GM21576 (cell line): ENCODE results near the gene SPATC1L.

Experiments
- ATAC-seq: cut with Tn5 transposase; IDR thresholded peaks from one replicate; pipeline ENCODE4 v1.9.1; 2021; ENCODE audit warnings: mild to moderate bottlenecking, moderate library complexity; ENCODE audit not compliant: unreplicated experiment

Gene SPATC1L

DNA sequence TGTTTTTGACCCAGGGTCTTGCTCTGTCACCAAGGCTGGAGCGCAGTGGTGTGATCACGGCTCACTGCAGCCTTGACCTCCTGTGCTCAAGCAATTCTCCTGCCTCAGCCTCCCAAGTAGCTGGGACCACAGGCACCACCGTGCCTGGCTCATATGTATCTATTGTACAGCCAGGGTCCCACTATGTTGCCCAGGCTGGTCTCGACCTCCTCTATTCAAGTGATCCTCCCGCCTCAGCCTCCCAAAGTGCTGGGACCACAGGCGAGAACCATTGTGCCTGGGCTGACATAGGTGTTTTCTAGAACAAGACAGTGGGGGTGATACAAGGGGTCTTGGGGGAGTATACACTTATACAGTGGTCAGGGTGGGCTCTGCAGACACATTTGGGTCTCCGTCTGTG, 46.4 kb downstream of the SPATC1L start:
- ATAC-seq, result no peak

DNA sequence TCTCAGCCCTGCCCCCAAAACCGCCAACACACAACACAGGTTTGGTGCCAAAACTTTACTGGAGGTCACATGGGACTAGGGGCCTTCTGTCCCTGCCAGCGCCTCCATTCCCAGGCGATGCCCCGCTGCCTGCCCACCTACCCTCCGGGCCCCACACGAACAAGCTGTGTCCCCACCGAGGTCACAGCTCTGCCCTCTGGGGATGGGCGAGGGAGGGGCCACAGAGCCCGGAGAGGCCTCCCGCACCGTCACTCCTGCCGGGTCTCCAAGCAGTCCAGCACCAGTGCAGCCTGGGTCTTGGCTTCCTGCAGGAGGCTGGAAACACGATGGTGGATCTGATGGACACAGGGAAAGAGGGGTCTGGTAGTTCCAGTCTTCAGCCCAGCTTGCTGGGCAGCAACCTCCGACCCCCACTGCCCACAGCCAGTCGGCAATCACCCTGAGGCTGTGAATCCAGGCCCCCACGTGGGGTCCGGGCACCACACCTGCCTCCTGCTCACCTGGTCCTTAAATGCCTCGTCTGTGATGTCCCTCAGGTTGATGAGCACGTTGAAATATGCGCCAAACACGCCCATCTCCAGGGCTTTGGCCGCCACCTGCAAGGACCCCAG, 47.4 kb downstream of the SPATC1L start:
- ATAC-seq, result no peak

DNA sequence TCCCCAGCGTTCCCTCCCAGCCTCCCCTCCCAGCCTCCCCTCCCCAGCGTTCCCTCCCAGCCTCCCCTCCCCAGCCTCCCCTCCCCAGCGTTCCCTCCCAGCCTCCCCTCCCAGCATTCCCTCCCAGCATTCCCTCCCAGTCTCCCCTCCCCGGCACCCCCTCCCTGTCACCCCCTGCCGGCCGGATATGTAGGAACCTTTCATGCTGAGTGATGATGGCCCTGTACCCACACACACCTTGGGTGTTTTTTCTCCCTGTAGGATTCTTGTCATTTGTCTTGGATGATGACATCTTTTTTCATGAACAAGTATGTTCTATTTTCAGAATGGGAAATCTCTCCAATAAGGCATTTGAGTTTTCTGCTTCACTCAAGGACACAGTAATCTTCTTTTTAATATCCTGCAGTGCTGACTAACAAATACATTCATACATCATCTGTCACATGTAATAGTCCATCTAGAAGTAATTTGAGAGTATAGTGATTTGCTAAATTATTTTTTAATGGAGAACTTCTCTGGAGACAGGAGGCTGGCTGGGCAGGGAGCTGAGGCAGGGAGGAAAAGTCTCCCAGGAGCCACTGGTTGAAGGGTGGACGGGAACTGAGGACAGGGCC, 48.4 kb downstream of the SPATC1L start:
- ATAC-seq, result no peak

DNA sequence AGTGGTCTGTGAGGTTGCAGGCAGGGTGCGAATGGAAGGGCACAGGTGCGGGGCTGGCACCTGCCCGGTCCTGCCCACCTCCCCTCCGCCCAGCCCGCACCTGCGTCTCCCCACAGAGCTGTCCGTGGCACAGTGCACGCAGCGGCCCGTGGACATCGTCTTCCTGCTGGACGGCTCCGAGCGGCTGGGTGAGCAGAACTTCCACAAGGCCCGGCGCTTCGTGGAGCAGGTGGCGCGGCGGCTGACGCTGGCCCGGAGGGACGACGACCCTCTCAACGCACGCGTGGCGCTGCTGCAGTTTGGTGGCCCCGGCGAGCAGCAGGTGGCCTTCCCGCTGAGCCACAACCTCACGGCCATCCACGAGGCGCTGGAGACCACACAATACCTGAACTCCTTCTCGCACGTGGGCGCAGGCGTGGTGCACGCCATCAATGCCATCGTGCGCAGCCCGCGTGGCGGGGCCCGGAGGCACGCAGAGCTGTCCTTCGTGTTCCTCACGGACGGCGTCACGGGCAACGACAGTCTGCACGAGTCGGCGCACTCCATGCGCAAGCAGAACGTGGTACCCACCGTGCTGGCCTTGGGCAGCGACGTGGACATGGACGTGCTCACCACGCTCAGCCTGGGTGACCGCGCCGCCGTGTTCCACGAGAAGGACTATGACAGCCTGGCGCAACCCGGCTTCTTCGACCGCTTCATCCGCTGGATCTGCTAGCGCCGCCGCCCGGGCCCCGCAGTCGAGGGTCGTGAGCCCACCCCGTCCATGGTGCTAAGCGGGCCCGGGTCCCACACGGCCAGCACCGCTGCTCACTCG, 52.2 kb downstream of the SPATC1L start:
- ATAC-seq, result no peak

DNA sequence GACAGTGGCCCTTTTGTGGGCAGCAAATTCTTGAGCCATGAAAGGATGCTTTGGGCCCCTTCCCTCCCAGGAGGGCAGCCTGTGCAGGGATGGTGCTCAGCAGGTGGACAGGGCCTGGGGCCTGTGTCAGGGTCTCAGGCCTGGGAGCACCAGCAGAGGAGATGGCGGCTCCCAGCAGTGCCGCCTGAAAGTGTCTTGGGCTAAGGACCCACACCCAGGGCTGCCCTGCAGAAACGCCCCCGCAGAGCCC, 52.7 kb downstream of the SPATC1L start:
- no peak for ATAC-seq

DNA sequence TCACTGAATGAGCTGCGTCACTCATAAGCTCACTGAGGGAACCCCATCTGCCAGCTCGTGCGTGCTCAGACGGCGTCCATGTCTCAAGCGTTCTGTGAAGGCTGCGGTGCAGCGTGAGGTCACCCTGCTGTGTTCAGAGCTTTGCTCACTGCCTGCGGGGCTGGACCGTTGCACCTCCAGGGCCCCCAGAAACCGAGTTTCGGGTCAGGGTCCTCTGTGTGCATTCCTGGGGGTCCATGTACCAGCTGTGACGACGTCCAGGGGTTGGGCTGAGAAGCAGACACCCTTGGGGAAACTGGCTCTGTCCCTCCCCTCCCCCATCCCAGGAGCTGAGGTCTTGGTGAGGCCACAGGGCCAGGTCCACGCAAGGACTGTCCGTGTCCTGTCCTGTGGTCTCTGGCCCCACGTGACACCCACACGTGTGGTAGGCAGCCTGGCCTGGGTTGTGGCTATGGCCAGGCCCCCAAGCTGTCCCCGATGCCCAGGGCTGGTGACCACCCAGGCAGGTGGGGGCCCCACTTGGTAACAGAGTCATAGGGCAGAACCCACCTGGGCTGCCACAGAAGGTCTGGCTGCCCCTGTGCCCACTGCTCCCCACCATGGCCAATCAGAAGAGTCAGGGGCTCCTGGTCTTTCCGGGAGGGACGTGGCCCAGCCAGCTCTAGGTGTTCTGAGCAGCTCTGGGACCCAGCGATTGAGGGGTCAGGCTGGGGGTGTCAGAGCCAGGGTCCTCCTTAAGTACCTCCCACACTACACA, 53.2 kb downstream of the SPATC1L start:
- ATAC-seq, result no peak

DNA sequence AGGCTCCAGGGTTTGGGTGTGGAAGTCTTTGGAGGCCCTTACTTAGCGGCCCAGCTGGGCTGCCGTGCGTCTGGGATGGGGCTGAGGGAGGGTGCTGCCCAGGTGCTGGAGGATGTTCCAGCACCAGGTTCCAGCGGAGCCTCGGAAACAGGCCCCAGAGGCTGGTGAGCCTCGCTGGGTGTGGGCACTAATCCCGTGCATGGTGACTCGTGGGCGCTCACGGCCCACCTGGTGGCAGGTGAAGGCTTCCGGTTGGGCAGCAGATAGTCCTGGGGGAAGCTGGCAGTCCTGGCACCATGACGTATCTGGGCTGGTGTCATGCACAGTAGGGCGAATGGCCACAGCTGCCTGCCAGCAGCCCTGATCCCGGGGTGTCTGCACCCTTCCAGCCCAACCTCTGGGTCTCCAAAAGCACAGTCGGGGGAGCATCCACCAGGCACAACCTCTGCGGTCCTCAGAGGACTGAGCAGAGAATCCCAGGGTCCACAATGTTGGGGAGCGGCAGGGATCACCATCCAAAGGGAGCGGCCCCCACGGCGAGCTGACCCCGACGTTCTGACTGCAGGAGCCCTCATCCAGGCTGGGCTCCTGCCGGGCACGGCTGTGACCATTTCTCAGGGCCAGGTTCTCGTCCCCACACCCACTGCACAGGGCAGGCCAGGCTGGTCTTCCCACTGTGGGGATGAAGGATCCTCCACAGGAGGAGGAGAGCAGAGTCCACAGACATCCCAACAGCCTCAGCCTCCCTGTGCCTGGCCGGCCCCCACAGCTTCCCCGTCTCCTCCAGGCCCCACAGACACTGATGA, 54.2 kb downstream of the SPATC1L start:
- no peak for ATAC-seq

DNA sequence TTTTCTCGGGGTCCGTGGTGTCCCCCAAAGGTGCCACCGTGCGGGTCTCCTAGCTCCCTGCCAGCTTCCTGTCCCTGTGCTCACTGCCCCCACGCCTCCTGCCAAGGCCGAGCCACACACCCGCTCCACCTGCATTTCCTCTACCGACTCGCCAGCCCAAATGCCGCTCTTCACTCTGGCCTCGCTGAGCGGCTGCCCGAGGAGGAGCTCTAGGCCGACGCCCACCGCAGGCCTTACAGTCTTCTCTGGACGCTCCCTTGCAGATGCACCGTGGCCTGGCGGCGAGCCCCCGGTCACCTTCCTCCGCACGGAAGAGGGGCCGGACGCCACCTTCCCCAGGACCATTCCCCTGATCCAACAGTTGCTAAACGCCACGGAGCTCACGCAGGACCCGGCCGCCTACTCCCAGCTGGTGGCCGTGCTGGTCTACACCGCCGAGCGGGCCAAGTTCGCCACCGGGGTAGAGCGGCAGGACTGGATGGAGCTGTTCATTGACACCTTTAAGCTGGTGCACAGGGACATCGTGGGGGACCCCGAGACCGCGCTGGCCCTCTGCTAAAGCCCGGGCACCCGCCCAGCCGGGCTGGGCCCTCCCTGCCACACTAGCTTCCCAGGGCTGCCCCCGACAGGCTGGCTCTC, 55.2 kb downstream of the SPATC1L start:
- no peak for ATAC-seq

DNA sequence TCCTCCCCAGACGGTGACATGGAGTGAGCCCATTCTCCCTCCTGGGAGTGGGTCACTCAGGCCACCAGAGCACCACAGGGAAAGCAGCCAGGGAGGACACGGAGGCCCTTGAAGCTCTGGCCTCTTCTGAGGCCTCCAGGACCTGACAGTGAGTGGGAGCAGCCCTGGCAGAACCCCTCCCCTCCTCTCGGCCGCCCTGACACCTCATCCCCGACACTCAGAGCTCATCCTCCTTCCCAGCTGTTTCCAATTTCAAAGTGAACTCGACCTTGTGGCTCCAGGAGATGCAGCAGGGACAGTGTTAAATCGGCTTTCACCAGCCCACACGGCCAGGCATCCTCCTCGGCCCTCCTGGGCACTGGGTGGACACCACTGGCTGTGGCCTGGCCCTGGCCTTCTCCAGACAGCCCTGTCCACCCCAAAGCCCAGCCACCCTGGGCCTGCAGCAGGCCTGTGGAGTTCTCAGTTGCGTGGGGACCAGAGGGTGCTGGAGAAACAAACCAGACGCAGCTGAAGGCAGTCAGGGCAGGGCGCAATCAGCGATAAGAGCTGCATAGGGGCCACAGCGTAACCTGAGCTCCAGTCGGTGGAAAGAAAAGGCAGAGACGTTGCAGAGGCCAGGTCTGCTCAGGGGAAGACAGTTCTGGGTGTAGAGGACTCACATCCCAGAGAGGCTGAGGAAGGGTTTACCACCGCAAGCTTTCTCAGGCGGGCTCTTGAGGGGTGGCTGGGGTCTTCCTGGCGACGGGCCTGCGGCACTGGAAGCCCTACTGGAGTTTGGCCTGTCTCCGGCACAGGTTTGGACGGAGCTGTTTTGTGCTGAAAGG, 55.9 kb downstream of the SPATC1L start:
- ATAC-seq, result no peak

DNA sequence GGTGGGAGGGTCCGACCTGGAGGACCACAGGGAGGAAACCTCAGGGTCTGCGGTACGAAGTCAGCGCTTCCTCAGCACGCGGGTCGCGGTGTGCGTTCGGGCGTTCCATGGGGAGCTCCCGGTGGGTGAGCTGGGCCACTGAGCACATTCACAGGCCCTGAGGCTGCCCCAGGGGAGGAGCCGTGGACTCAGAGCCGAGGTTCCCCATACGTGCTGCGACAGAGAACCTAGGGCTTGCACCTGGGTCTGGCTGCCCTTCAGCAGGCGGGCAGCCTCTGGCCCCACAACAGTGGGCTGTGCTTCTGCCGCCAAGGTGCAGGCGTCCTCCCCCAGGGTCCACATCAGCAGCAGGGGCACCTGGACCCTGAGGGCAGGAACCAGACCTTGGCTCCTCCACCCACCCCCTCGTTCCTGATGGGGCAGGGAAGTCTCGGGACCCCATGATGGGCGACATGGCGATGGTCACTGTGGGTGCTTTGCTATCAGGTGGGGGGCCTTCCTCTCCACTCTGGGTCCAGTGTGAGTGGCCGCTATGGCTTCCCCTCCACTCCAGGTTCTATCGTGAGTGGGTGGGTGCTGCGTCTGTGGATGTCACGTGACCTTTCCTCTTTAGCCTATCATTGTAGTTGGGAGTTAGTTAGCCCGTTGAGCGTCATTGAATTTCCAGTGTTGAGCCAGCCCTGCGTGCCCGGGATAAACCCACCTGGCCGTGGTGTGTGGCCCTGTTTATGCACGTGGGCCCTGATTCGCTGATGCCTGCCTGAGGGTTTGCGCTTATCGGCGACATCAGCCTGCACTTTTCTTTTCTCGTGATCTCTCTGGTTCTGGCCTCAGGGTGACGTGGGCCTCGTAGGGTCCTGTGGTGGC, 56.8 kb downstream of the SPATC1L start:
- ATAC-seq, result no peak

DNA sequence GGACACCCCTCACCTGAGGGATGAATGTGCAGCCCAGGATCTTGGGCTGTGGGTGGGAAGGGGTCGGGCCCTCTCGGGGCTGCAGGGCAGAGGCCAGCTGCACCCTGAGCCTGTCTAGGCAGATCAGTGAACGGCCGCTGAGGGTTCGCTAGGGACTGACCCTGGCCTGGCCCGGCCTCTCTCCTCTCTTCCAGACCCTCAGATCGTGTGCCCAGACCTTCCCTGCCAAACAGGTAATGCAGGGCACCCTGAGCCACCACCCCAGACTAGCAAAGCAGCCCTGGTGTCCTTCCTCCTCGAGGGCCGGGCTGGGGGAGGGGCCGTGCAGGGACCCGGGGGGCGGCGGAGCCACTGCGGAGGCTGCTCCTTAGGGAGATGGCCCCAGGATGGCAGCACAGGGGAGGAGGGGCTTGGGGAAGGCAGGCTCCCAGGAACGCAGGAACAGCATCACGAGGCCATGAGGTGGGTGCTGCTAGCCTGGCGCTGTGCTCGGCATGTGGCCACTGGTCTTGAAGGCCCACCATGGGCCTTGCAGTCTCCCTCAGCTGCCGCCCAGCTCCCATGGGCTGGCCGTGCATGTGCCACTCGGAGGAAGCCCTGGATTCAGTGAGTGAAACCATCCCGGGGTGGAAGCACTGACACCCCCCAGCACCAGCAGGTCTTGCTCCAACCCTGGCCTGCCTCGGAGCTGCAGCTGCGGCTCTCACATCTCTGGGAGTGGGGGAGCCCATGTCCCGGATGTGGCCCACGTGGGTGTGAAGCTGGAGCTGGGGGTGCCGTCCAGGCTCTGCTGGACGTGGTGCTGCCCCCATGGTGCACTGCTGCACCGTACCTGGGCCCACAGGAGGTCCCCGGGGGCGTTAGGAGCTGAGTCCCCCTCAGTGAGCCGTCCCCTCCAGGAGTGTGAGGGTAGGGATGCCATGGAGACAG, 57.7 kb downstream of the SPATC1L start:
- no peak for ATAC-seq

DNA sequence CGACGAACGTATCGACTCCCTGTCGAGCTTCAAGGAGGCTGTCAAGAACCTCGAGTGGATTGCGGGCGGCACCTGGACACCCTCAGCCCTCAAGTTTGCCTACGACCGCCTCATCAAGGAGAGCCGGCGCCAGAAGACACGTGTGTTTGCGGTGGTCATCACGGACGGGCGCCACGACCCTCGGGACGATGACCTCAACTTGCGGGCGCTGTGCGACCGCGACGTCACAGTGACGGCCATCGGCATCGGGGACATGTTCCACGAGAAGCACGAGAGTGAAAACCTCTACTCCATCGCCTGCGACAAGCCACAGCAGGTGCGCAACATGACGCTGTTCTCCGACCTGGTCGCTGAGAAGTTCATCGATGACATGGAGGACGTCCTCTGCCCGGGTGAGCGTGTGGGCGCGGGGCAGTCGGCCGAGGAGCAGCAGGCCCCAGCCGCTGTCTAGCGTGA, 58.4 kb downstream of the SPATC1L start:
- ATAC-seq, result no peak

DNA sequence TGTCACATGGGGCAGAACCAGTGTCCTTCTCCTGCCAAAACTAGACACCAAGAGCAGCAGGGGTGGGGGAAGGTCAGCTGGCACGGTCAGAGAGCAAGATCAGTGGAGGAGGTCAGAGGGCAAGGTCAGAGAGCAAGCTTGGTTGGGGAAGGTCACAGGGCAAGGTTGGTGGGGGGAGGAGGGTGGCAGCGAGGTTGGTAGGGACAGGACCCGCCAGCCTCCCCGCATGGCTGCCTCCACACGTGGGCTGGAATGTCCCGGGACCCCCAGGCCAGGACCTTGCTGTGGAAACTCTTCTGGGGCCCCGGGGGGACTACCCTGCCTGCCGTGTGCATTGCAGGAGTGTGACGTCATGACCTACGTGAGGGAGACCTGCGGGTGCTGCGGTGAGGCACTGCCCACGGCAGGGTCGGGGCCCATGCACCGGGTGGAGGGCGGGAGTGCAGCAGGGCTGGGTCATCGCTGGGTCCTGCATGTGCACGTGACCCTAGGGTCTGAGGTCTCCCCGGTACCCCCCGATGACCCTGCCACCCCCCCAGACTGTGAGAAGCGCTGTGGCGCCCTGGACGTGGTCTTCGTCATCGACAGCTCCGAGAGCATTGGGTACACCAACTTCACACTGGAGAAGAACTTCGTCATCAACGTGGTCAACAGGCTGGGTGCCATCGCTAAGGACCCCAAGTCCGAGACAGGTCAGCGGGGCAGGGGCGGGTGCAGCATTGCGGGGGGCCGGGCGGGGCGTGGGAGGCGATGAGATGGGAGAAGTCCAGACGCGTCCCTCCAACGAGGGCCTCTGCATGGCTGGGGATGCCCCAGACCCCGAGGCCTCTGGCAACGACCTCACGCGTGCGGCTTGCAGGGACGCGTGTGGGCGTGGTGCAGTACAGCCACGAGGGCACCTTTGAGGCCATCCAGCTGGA, 59.1 kb downstream of the SPATC1L start:
- no peak for ATAC-seq

DNA sequence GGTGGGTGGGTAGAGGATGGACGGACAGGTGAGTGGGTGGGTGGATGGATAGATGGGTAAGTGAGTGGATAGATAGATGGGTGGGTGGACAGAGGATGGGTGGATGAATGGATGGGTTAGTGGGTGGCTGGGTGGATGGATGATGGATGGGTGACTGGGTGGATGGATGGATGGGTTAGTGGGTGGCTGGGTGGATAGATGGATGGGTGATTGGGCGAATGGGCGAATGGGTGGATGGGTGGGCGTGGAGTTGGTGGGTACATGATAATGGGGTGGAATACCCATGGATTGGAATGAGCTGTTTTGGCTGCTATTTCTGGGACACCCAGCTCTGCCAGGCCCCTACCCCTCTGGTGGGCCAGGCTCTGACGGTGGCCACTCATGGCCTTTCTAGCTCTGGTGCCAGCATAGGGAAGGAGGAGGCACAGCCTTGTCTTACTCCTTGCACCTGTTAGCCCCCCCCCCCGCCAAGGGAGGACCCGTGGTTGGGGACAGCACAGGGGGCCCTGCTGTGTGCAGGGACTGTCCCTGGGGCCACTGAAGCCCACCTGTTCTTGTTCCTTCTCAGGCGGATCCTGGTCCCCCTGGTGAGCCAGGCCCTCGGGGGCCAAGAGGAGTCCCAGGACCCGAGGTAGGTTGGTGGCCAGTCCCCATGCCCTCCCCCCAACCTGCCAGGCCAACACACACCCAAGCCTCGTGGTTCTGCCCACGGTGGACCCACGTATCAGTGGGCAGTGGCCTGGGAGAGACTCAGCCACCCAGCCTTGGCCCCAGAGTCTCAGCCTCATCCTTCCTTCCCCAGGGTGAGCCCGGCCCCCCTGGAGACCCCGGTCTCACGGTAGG, 60.0 kb downstream of the SPATC1L start:
- ATAC-seq, result no peak
